ENCODE results near the gene CNTNAP2. TPM values are rescaled to one million over a fixed set of nuclear protein-coding genes. Genes with fewer than 3 reads are reported as not detected.

The CNTNAP2 gene
- total and polyA plus RNA-seq, 2 of the 13 experiments (the other 11 are each of a cell fraction or from before 2014, with no cell fraction given) = 0.40 to 0.42 TPM

GRCh38 chr7:148242294-148242821 is 2125.8 kb downstream of the CNTNAP2 start:
- H3K9ac ChIP-seq (ENCODE audit: insufficient read depth, low read depth, low read length) = no peak overlapping the region
- CTCF ChIA-PET (ENCODE audit: low intra/inter-chr PET ratio, low total read pairs) = no interaction called here
- POLR2A ChIA-PET = no interaction called here
- no peak overlapping the region for H3K4me3 ChIP-seq (replicated peaks in 1 of 3; ENCODE audit: insufficient read depth in 1 of 3, low read depth in 2 of 3, low read length in 3 of 3)
- FAIRE-seq (peak; percentile 83), ATAC-seq (peak; percentile 96), DNase-seq (ENCODE audit: low spot score) (peak; percentile 30)
- H3K9me3 ChIP-seq (ENCODE audit: low read length) = no peaks in the 10 kb centered on the region
- in situ Hi-C loops (cut with HindIII; ENCODE audit: extremely low pct_ligation_motif_present, low pct_unique_long_range_greater_than_20kb) (no loop called here), intact Hi-C loops (cut with micrococcal nuclease; ENCODE audit: unreplicated experiment) (no loop called here)
- WGBS (ENCODE audit: low lambda C conversion rate) = 8% methylated on average over 16 of the region's 17 CpGs
- no TSS peak for BruUV-seq (replicated peaks)
- no peaks in the 10 kb centered on the region for H3K36me3 ChIP-seq (replicated peaks in 1 of 2; ENCODE audit: control insufficient read depth in 1 of 2, insufficient read depth in 2 of 2, low read length in 2 of 2)
- H3K79me2 ChIP-seq (ENCODE audit: insufficient read depth, low read length) = no peaks in the 10 kb centered on the region
- H4K20me1 ChIP-seq (ENCODE audit: insufficient read depth, low read length) = no peaks in the 10 kb centered on the region
- H2AFZ ChIP-seq (ENCODE audit: low read length) = no peak overlapping the region
- H3K4me1 ChIP-seq (ENCODE audit: insufficient read depth, low read length) = no peaks in the 10 kb centered on the region
- H3K27ac ChIP-seq (ENCODE audit: extremely low read length, insufficient read depth, low read length) = no peak overlapping the region
- TF ChIP-seq CEBPG (CRISPR knock-in tag; IDR thresholded peaks at IDR 0.05) (0 out of 2 replicates have a peak, but pooled peaks have one; percentile 17), REPIN1 (CRISPR knock-in tag; IDR thresholded peaks at IDR 0.05; ENCODE audit: borderline replicate concordance, low read depth) (0 out of 2 replicates have a peak, but pooled peaks have one; percentile 44), RAD21 (CRISPR knock-in tag; IDR thresholded peaks at IDR 0.05) (0 out of 2 replicates have a peak, but pooled peaks have one; percentile 20), RCOR2 (CRISPR knock-in tag; IDR thresholded peaks at IDR 0.05) (no peak), CTCF (CRISPR knock-in tag; IDR thresholded peaks at IDR 0.05) (peak; percentile 81), MIXL1 (CRISPR knock-in tag; IDR thresholded peaks at IDR 0.05) (0 out of 2 replicates have a peak, but pooled peaks have one; percentile 30), STAG1 (CRISPR knock-in tag; IDR thresholded peaks at IDR 0.05) (peak; percentile 66), KLF12 (CRISPR knock-in tag; IDR thresholded peaks at IDR 0.05; ENCODE audit: borderline replicate concordance) (peak; percentile 28; the same call in 1 of the 2 replicates), E2F2 (CRISPR knock-in tag; IDR thresholded peaks at IDR 0.05; ENCODE audit: borderline replicate concordance) (no peak), SMC3 (IDR thresholded peaks at IDR 0.05; ENCODE audit: low read length) (peak; percentile 22; the same call in 1 of the 2 replicates), HNF4G (IDR thresholded peaks at IDR 0.05; ENCODE audit: borderline replicate concordance, low read depth, low read length) (no peak), HNF4G (CRISPR knock-in tag; IDR thresholded peaks at IDR 0.05; ENCODE audit: borderline replicate concordance, low read depth) (no peak), IRF2 (CRISPR knock-in tag; IDR thresholded peaks at IDR 0.05) (0 out of 2 replicates have a peak, but pooled peaks have one; percentile 23)
- H3K27me3 ChIP-seq (ENCODE audit: control insufficient read depth in 1 of 2, insufficient read depth in 2 of 2, low read length in 2 of 2) = no peaks in the 10 kb centered on the region
- H3K4me2 ChIP-seq (ENCODE audit: low read depth, low read length) = no peak overlapping the region
